Mucosa of gallbladder (tissue), 1 donor: ENCODE measurements around the gene POTEM. TPM values are rescaled to one million over a fixed set of nuclear protein-coding genes. Genes with fewer than 3 reads are reported as not detected.
"Not testable (repeated sequence)": the region's sequence is repeated elsewhere in the genome, so short reads cannot be mapped to it uniquely, and the experiment has no call there.

Source experiments
- DNase-seq: peaks from one replicate; pipeline ENCODE4 v3.0.0-alpha.2; 2020; ENCODE audit warnings: low spot score
- total RNA-seq: library from RNA; stranded (reverse); gene quantifications from one replicate; pipeline ENCODE4 v1.2.1, GENCODE V29; 2021
- donor health status: DM: no; HTN: no; CAD: no.

Gene POTEM
- total RNA-seq, 1 donor from 2014 or later = not detected

DNA sequence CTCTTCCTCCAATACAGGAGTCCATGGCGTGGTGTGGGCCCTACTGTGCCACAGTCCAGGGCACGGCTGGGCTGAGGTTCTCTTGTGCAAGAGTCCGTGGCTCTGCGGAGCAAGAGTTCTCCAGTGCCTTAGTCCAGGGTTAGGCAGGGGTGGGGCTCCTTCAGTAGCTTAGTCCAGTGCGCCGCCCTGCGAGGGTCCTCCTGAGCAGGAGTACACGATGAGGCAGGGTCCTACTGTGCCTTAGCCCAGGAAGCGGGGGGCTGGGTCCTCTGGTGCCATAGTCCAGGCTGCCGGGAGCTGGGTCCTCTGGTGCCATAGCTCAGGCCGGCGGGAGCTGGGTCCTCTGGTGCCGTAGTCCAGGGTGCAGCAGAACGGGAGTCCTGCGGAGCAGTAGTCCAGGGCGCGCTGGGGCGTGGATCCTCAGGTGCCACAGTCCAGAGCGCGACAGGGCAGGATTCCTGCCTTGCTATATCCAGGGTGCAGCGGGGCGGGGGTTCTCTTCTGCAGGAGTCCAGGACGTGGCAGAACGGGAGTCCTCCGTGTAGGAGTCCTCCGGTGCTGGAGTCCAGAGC, 69.7 kb downstream of the POTEM start:
- not testable (repeated sequence) for DNase-seq

DNA sequence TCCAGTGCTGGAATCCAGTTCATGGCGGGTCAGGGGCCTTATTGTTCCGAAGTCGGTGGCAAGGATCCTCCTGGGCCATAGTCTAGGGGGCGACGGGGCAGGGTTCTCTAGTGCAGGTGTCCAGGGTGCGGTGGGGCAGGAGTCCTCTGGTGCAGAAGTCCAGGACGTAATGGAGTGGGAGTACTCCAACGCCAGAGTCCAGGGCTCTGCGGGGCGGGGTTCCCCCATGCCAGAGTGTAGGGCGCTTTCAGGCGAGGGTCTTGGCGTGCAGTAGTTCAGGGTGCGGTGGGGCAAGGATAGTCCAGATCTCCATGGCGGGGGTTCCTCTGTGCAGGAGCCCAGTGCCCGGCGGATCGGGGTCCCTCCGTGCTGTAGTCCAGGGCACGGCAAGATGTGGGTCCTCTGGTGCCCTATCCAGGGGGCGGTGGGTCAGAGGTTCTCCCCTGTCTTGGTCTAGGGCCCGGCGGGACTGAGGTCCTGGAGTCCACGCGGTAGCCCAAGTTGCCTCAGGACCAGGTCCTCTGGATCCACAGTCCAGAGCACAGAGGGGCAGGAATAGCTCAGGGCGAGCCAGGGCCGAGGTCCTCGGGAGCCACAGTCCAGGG, 70.9 kb downstream of the POTEM start:
- not testable (repeated sequence) for DNase-seq

DNA sequence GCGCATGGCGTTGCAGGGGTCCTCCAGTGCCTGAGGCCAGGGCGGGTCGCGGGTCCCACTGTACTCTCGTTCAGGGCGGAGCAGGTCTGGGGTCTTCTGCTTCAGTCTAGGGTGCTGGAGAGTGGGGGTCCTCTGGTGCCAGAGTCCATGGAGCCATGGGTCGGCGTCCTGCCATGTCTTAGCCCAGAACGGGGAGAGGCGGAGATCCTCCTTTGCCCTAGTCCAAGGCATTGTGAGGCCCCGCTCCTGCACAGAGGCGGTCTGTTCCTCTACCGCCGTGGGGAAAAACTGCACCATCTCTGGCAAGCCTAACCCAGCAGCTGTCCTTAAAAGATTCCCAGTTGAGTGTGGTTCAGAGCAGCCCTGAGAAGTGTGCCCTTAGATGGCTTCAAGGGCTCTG, 71.6 kb downstream of the POTEM start:
- not testable (repeated sequence) for DNase-seq

DNA sequence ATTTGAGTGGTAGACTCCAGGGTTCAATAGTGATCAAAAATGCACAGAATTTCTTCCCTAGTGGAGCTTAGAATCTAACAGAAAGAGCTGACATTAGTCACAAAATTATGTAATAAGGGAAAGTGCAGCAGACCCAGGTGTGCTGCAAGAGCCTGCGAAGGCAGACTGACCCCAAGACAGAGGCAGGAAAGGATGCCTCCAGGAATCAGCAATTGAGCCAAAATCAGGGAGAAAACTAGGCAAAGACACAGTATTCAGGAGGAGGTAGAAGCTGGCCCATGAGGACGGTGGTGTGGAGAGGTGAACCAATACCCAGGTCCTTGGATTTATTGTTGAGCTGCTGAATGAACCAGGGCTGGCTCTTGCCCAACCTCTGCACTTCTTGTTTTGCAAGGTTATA, 76.2 kb downstream of the POTEM start:
- not testable (repeated sequence) for DNase-seq
